ENCODE results near the gene CKAP2. TPM values are rescaled to one million over a fixed set of nuclear protein-coding genes. Genes with fewer than 3 reads are reported as not detected.
"Not testable (repeated sequence)": the region's sequence is repeated elsewhere in the genome, so short reads cannot be mapped to it uniquely, and the experiment has no call there.

The CKAP2 gene
- total RNA-seq, 1 donor = 30.5 TPM

GRCh38 chr13:52488763-52489162 is 33.5 kb downstream of the CKAP2 start:
- not testable (repeated sequence) for H3K4me3 ChIP-seq (ENCODE audit: low read length); H3K27me3 ChIP-seq (ENCODE audit: insufficient read depth, low read length); H3K9me3 ChIP-seq (ENCODE audit: low read depth, low read length); H3K4me1 ChIP-seq (ENCODE audit: insufficient read depth, low read length)

GRCh38 chr13:52491015-52491414 is 35.7 kb downstream of the CKAP2 start:
- H3K27me3 ChIP-seq (ENCODE audit: insufficient read depth, low read length); H3K4me3 ChIP-seq (ENCODE audit: low read length); H3K9me3 ChIP-seq (ENCODE audit: low read depth, low read length); H3K4me1 ChIP-seq (ENCODE audit: insufficient read depth, low read length): not testable (repeated sequence)

- not testable (repeated sequence) for H3K27me3 ChIP-seq (ENCODE audit: insufficient read depth, low read length); H3K4me1 ChIP-seq (ENCODE audit: insufficient read depth, low read length); H3K9me3 ChIP-seq (ENCODE audit: low read depth, low read length); H3K4me3 ChIP-seq (ENCODE audit: low read length)
These were observed 39.0 kb downstream of the CKAP2 start for GRCh38 chr13:52494241-52494640.

GRCh38 chr13:52497979-52498378 is 42.7 kb downstream of the CKAP2 start:
- not testable (repeated sequence) for H3K4me1 ChIP-seq (ENCODE audit: insufficient read depth, low read length); H3K4me3 ChIP-seq (ENCODE audit: low read length); H3K9me3 ChIP-seq (ENCODE audit: low read depth, low read length); H3K27me3 ChIP-seq (ENCODE audit: insufficient read depth, low read length)

- H3K27me3 ChIP-seq (ENCODE audit: insufficient read depth, low read length) = not testable (repeated sequence)
These were observed 47.0 kb downstream of the CKAP2 start for GRCh38 chr13:52502277-52502676.

GRCh38 chr13:52505843-52506242 is 50.6 kb downstream of the CKAP2 start:
- H3K4me1 ChIP-seq (ENCODE audit: insufficient read depth, low read length); H3K27me3 ChIP-seq (ENCODE audit: insufficient read depth, low read length); H3K4me3 ChIP-seq (ENCODE audit: low read length); H3K9me3 ChIP-seq (ENCODE audit: low read depth, low read length): not testable (repeated sequence)

More at GRCh38 chr13:52502277-52502676, 47.0 kb downstream of the CKAP2 start:
- not testable (repeated sequence) for H3K4me3 ChIP-seq (ENCODE audit: low read length); H3K4me1 ChIP-seq (ENCODE audit: insufficient read depth, low read length); H3K9me3 ChIP-seq (ENCODE audit: low read depth, low read length)

GRCh38 chr13:52509532-52509931 is 54.3 kb downstream of the CKAP2 start:
- not testable (repeated sequence) for H3K4me3 ChIP-seq (ENCODE audit: low read length); H3K27me3 ChIP-seq (ENCODE audit: insufficient read depth, low read length); H3K4me1 ChIP-seq (ENCODE audit: insufficient read depth, low read length); H3K9me3 ChIP-seq (ENCODE audit: low read depth, low read length)

GRCh38 chr13:52510221-52510797 is 55.0 kb downstream of the CKAP2 start:
- H3K4me1 ChIP-seq (ENCODE audit: insufficient read depth, low read length); H3K9me3 ChIP-seq (ENCODE audit: low read depth, low read length); H3K4me3 ChIP-seq (ENCODE audit: low read length); H3K27me3 ChIP-seq (ENCODE audit: insufficient read depth, low read length): not testable (repeated sequence)

- not testable (repeated sequence) for H3K27me3 ChIP-seq (ENCODE audit: insufficient read depth, low read length); H3K9me3 ChIP-seq (ENCODE audit: low read depth, low read length); H3K4me3 ChIP-seq (ENCODE audit: low read length); H3K4me1 ChIP-seq (ENCODE audit: insufficient read depth, low read length)
These were observed 56.3 kb downstream of the CKAP2 start for GRCh38 chr13:52511598-52511997.

GRCh38 chr13:52513957-52514596 is 58.8 kb downstream of the CKAP2 start:
- H3K27me3 ChIP-seq (ENCODE audit: insufficient read depth, low read length); H3K4me1 ChIP-seq (ENCODE audit: insufficient read depth, low read length); H3K9me3 ChIP-seq (ENCODE audit: low read depth, low read length); H3K4me3 ChIP-seq (ENCODE audit: low read length): not testable (repeated sequence)

GRCh38 chr13:52523323-52523722 is 68.0 kb downstream of the CKAP2 start:
- not testable (repeated sequence) for H3K4me3 ChIP-seq (ENCODE audit: low read length); H3K27me3 ChIP-seq (ENCODE audit: insufficient read depth, low read length); H3K4me1 ChIP-seq (ENCODE audit: insufficient read depth, low read length); H3K9me3 ChIP-seq (ENCODE audit: low read depth, low read length)

Other genes with a start within 250 kb of the CKAP2 start
- 0.52 TPM for gene THSD1, start 49.3 kb upstream of the CKAP2 start, total RNA-seq
- gene VPS36, start 4.8 kb upstream of the CKAP2 start, total RNA-seq = 30.2 TPM
- 8.2 TPM for gene HNRNPA1L2, start 187.0 kb downstream of the CKAP2 start, total RNA-seq
- gene SUGT1, start 197.4 kb downstream of the CKAP2 start, total RNA-seq = 14.9 TPM

Data from mononuclear cell (primary cell).